AML-193 (cell line): ENCODE data around the gene TTC28.

Source experiments
- DNase-seq, 2 experiments: peaks; one replicate each; lab custom pipeline; 2025; lab: John Stamatoyannopoulos, UW

Gene TTC28

GRCh38 chr22:27988704-27989103, 690.9 kb downstream of the TTC28 start:
- DNase-seq, result no peak

DNA sequence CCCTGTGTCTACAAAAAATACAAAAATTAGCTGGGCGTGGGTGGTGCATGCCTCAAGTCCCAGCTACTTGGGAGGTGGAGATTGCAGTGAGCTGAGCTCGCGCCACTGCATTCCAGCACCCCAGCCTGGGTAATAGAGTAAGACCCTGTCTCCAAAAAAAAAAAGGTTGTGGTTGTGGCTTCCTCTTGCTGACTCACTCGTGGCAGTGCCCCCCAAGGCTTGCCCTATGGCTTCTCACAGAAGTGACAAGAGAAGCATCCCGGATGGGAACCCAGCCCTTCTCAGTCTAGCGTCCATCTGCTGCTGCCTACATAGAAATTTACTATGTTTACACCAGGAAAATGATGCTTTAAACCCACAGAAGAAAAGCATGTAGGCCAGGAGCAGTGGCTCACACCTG, 692.1 kb downstream of the TTC28 start:
- no peak for DNase-seq

GRCh38 chr22:27986937-27987336, 692.7 kb downstream of the TTC28 start:
- DNase-seq, result no peak

- DNase-seq, result no peak
Measured at GRCh38 chr22:27986459-27986858, 693.2 kb downstream of the TTC28 start.

GRCh38 chr22:27985323-27986275, 694.0 kb downstream of the TTC28 start:
- DNase-seq, result no peak

- no peak for DNase-seq
Measured at GRCh38 chr22:27984723-27985122, 694.9 kb downstream of the TTC28 start.

- DNase-seq, result no peak
Measured at GRCh38 chr22:27984001-27984695, 695.5 kb downstream of the TTC28 start.

DNA sequence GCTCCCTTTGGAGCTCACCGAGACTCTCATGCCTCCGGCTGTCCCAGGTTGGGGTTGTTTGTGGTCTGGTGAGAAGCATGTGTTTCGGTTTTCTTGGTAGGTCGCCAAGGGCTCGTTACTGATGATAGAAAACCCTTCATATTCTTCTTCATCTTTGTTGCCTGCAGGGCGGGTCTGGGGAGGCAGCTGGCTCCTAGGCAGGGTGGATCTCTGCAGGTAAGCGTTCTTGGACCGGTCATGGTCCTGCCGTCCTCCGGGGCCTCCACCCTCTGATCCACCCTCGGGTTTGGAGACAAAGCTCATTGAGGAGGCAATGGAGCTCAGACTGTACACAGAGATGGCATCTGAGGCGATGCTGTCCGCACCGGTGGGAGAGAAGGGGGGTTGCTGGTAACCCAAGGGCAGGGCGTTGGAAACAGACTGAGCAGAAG, 696.3 kb downstream of the TTC28 start:
- no peak for DNase-seq

- no peak for DNase-seq
Measured at GRCh38 chr22:27982630-27983180, 696.9 kb downstream of the TTC28 start.

DNA sequence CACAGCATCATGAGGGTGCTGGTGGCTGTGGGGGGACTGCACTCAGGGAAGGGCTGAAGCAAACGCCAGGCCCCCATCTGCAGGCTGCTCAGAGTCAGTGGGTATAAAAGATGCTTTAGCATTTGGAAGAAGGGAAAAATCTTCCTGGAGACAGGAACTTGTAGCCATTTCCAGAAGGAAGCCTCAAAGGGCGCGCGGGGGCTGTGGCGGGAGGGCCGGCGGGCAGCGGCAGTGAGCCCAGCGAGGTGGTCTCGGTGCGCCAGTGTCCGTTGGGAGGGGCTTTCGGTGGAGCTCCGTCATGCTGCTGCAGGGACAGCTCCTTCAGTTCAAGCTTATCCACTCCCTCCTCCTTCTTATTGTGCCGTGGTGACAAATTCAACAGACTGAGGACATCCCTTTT, 697.5 kb downstream of the TTC28 start:
- DNase-seq, result no peak

DNA sequence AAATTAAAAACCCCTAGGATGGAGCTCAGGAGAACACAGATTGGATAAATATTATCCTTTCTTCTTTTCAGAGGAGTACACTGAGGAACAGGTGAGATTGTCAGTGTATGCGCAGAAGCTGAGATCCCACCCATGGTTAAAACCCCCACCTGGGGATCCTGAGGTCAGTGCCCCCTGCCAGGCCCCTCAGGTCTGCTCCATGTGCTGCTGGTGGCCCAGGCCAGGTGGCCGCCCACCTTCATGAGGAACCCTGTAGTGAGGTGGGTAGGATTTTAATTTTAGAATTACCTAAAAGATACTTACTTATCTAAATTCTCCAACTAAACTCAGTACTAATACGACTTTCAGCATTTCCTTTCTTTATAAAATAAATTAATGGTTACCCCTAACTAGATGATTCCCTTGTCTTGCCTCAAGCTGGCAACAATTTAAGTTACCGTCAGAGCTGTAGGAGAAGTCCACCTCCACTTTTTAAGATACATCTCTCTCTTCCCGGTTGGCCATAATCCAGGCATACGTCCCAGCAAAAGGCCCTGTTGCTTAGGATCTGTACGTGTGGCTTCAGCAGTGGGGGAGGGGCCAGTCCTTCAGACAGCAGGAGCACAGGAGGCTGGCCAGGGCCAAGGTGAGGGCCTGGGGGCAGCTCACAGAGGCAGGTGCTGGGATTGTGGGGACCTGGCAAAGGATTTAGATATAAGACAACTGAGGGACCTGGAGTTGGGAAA, 699.1 kb downstream of the TTC28 start:
- DNase-seq, result no peak

- DNase-seq, result no peak
Measured at GRCh38 chr22:27978802-27979201, 700.8 kb downstream of the TTC28 start.

DNA sequence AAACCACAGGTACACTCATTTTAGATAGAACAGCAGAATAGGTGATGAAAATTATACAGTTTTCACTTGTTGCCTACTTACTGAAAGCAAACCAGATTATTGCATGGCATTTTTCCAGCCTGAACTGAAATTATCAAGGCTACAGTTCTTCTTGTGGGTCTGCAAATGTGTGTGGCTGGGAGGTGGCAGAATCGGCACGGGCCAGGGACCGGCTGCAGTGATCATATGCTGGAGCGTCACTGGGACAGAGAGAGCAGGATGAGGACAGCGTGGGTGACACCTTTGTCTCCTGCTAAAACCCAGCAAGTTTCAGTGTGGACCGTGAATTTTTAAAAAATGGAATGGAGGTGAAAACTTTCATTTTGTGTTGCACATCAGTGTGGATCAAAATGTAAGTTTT, 701.3 kb downstream of the TTC28 start:
- no peak for DNase-seq

DNA sequence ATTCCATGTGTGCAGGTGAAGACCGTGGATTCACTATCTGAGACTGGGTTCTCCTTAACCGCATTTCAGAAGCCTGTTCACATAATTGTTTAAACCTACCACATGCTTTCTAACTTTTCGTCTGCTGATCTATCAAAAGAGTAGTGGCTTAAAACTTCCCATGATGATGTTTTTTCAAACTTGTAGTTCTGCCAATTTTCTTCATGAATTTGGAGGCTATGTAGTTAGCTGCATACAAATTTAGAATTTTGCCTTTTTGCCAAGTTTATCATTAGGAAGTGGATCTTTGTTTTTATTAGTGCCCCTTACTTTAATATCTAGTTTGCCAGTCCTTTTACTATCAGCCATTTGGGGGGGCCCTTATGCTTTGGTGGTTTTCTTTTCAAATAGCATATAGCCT, 703.1 kb downstream of the TTC28 start:
- DNase-seq, result no peak

- DNase-seq, result no peak
Measured at GRCh38 chr22:27975381-27976013, 704.1 kb downstream of the TTC28 start.

DNA sequence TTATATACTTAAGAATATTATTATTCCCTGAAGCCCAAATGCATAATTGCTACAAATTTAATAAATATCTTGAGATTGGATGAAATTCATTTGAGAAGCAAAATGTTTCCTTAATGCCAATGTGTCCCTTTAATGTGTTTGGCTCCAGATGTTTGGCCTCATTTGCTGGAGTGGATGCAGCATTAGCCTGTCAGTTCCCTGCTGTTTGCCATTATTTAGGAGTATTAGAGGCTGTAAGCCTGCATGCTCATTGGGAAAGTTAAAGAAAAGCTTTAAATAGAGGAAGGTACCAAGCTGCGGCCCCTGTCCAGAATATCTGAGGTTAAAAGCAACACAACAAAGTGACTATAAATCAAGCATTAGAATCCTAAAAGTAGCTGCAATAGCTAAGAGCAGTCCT, 705.8 kb downstream of the TTC28 start:
- no peak for DNase-seq

DNA sequence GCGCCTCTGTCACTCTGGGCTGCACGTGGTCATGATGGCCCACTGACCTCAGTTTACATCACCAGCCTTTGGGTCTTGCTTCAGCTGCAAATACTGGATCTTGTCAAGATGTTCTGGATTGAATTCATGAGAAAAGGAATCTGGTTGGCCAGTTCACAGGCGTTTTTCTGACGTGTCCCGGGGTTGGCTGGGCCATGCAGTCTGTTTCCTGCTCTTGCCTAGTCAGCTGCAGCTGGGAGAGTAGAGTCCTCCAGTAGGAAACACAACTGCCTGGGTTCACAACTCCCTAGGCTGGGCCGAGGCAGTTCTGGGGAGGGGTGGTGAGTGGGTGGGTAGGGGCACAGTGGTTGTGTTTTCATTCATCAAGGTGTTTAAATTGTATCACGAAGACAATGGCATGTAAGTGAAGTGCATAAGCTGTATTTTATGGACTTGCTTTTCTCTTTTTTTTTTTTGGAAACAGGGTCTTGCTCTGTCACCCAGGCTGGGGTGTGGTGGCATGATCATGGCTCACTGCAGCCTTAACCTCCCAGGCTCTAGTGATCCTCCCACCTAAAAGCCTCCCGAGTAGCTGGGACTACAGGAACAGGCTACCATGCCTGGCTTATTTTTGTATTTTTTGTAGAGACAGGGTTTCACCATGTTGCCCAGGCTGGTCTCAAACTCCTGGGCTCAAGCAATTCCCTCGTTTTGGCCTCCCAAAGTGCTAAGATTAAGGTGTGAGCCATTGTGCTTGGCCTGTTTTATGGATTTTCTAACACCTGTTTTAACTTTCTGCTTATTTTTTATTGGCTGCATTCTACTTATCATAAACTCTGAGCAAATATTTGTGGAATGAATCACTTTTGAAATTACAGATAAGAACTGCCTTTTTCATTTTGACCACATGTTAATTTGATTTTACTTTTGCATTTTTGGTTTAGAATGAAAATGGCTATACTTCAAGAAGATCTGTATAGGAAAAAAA, 706.6 kb downstream of the TTC28 start:
- no peak for DNase-seq

DNA sequence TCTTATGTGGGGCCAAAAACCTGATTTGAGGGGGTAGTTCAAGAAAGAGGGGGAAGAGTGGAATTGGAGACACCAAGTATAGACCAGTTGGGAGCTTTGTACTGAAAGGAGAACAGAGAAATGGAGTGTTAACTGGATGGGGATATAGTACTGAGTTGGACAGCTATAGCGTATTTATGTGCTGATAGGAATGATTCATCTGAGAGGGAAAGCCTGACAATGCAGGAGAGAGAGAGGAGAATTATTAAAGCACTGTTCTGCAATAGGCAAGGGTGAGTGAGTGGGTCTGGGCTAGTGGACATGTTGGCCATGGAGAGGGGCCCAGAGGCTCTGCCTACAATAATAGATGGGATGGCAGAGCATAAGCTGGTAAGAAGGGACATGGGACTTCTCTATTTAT, 707.7 kb downstream of the TTC28 start:
- no peak for DNase-seq

GRCh38 chr22:27970596-27971220, 708.9 kb downstream of the TTC28 start:
- DNase-seq, result no peak
